Measurements from ENCODE around the gene TMEM190.
"Not testable (repeated sequence)": the region's sequence is repeated elsewhere in the genome, so short reads cannot be mapped to it uniquely, and the experiment has no call there.

Gene TMEM190

GRCh38 chr19:55376241-55376933, at the start of gene TMEM190:
TMEM190 (plus strand) TSS chr19:55376826; CDS start chr19:55376854, 28 bp downstream.
- no peak for DNase-seq (ENCODE audit: low spot score)

GRCh38 chr19:55328774-55329318, 47.8 kb upstream of the TMEM190 start:
- not testable (repeated sequence) for DNase-seq (ENCODE audit: low spot score)

GRCh38 chr19:55329791-55330190, 46.8 kb upstream of the TMEM190 start:
- DNase-seq (ENCODE audit: low spot score) = peak; percentile 54

GRCh38 chr19:55333870-55334269, 42.8 kb upstream of the TMEM190 start:
- peak; percentile 55 for DNase-seq (ENCODE audit: low spot score)

GRCh38 chr19:55336101-55336500, 40.5 kb upstream of the TMEM190 start:
- no peak for DNase-seq (ENCODE audit: low spot score)

GRCh38 chr19:55339105-55339888, 37.3 kb upstream of the TMEM190 start, which contains the start of gene KMT5C:
KMT5C (plus strand) TSS chr19:55339876; CDS start chr19:55341937, 2,061 bp downstream.
- DNase-seq (ENCODE audit: low spot score) = peak; percentile 100

- DNase-seq (ENCODE audit: low spot score) = no peak
Observed at GRCh38 chr19:55339889-55340783, 36.5 kb upstream of the TMEM190 start.

- DNase-seq (ENCODE audit: low spot score) = no peak
Observed at GRCh38 chr19:55340784-55341147, 35.9 kb upstream of the TMEM190 start.

- peak; percentile 76 for DNase-seq (ENCODE audit: low spot score)
Observed at GRCh38 chr19:55341171-55341588, 35.4 kb upstream of the TMEM190 start.

GRCh38 chr19:55341595-55342531, 34.8 kb upstream of the TMEM190 start:
- DNase-seq (ENCODE audit: low spot score) = no peak

GRCh38 chr19:55344444-55344843, 32.2 kb upstream of the TMEM190 start:
- DNase-seq (ENCODE audit: low spot score) = no peak

- DNase-seq (ENCODE audit: low spot score) = no peak
Observed at GRCh38 chr19:55345101-55345817, 31.4 kb upstream of the TMEM190 start.

- no peak for DNase-seq (ENCODE audit: low spot score)
Observed at GRCh38 chr19:55345818-55346724, 30.6 kb upstream of the TMEM190 start.

- DNase-seq (ENCODE audit: low spot score) = no peak
Observed at GRCh38 chr19:55346725-55347441, 29.7 kb upstream of the TMEM190 start.

GRCh38 chr19:55347442-55348009, 29.1 kb upstream of the TMEM190 start:
- no peak for DNase-seq (ENCODE audit: low spot score)

- no peak for DNase-seq (ENCODE audit: low spot score)
Observed at GRCh38 chr19:55348317-55349034, 28.1 kb upstream of the TMEM190 start.

GRCh38 chr19:55350620-55351315, 25.9 kb upstream of the TMEM190 start:
- no peak for DNase-seq (ENCODE audit: low spot score)

Data from kidney tubule cell (primary cell).